Stimulated activated naive B cell treated with anti-CD40 and anti-IgM and Interleukin-4, amounts not matched to agents 10 μg/mL and 1 μg/mL and 100 μg/mL, for 72 hours (primary cell): ENCODE measurements around the gene RTL9.
"Not testable (repeated sequence)": the region's sequence is repeated elsewhere in the genome, so short reads cannot be mapped to it uniquely, and the experiment has no call there.

ENCODE experiments used
- ATAC-seq, 2 donors: fragments of 150-1000 bp; cut with Tn5 transposase; replicated peaks; 2 replicates each; pipeline ENCODE4 v1.10.0; 2021; ENCODE audit warnings: moderate library complexity in 1 of 2
- DNase-seq: peaks from one replicate; pipeline ENCODE4 v3.0.0; 2021
- H3K27ac Mint-ChIP-seq: one replicate; pipeline ENCODE4 v1.8.0; 2022; ENCODE audit warnings: mild to moderate bottlenecking, mixed read lengths
- H3K27me3 Mint-ChIP-seq, 2 donors: one replicate each; pipeline ENCODE4 v1.8.0; 2022; ENCODE audit warnings: mixed read lengths in 2 of 2
- H3K36me3 Mint-ChIP-seq, 2 donors: one replicate each; pipeline ENCODE4 v1.8.0; 2022; ENCODE audit warnings: mixed read lengths in 2 of 2, mild to moderate bottlenecking in 1 of 2
- H3K4me1 Mint-ChIP-seq, 2 donors: one replicate each; pipeline ENCODE4 v1.8.0; 2022; ENCODE audit warnings: mixed read lengths in 2 of 2, mild to moderate bottlenecking in 1 of 2
- H3K4me3 Mint-ChIP-seq, 2 donors: one replicate each; pipeline ENCODE4 v1.8.0; 2022; ENCODE audit warnings: mild to moderate bottlenecking in 2 of 2, mixed read lengths in 2 of 2, moderate library complexity in 1 of 2
- H3K9me3 Mint-ChIP-seq, 2 donors: one replicate each; pipeline ENCODE4 v1.8.0; 2022; ENCODE audit warnings: mixed read lengths in 2 of 2, mild to moderate bottlenecking in 1 of 2

RTL9 gene

DNA sequence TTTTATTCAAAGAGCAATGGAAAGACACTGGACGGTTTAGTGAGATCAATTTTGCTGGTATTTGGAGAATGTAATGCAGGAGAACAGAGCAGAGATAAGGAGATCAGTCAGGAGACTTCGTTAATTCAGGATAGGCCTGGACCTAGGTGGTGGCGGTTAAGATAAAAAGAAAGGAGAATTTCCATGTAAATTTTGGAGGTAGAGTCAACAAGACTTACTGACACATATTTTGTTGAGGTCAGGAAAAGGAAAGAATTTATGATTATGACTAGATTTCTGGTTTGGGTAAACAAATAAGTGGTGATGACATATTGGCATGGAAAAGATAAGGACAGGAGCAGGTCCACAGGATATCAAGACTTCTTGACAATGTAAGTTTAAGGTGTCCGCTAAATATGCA, 31.9 kb upstream of the RTL9 start:
- DNase-seq (no peak), ATAC-seq (no peak)
- peaks cover 0 to 5% of the 10 kb centered on the region in 2 donors for H3K4me1 Mint-ChIP-seq
- peaks cover 2 to 4% of the 10 kb centered on the region in 2 donors for H3K9me3 Mint-ChIP-seq
- no peaks in the 10 kb centered on the region for H3K27me3 Mint-ChIP-seq
- no peaks in the 10 kb centered on the region for H3K36me3 Mint-ChIP-seq
- H3K27ac Mint-ChIP-seq = no peak overlapping the region
- no peak overlapping the region for H3K4me3 Mint-ChIP-seq

GRCh38 chrX:110327336-110327735, 31.3 kb upstream of the RTL9 start:
- no peak overlapping the region for H3K4me3 Mint-ChIP-seq
- H3K27ac Mint-ChIP-seq = no peak overlapping the region
- H3K9me3 Mint-ChIP-seq = peaks cover 2 to 4% of the 10 kb centered on the region in 2 donors
- ATAC-seq = no peak
- no peaks in the 10 kb centered on the region for H3K36me3 Mint-ChIP-seq
- no peaks in the 10 kb centered on the region for H3K27me3 Mint-ChIP-seq
- DNase-seq = no peak
- no peaks in the 10 kb centered on the region for H3K4me1 Mint-ChIP-seq

- not testable (repeated sequence) for H3K9me3 Mint-ChIP-seq, H3K36me3 Mint-ChIP-seq, ATAC-seq
Observed at GRCh38 chrX:110328613-110329012, 30.0 kb upstream of the RTL9 start.

GRCh38 chrX:110331444-110332030, 27.1 kb upstream of the RTL9 start:
- Mint-ChIP-seq H3K4me1 (no peaks in the 10 kb centered on the region), H3K27me3 (no peaks in the 10 kb centered on the region), H3K4me3 (no peak overlapping the region), H3K27ac (no peak overlapping the region), H3K36me3 (no peaks in the 10 kb centered on the region), H3K9me3 (no peaks in the 10 kb centered on the region)
- DNase-seq = no peak
- no peak for ATAC-seq

More at GRCh38 chrX:110328613-110329012, 30.0 kb upstream of the RTL9 start:
- not testable (repeated sequence) for H3K4me3 Mint-ChIP-seq, H3K27me3 Mint-ChIP-seq, H3K27ac Mint-ChIP-seq, H3K4me1 Mint-ChIP-seq, DNase-seq

- H3K36me3 Mint-ChIP-seq, H3K4me3 Mint-ChIP-seq, ATAC-seq, H3K9me3 Mint-ChIP-seq, DNase-seq, H3K4me1 Mint-ChIP-seq, H3K27me3 Mint-ChIP-seq, H3K27ac Mint-ChIP-seq: not testable (repeated sequence)
Observed at GRCh38 chrX:110333458-110333857, 25.2 kb upstream of the RTL9 start.

DNA sequence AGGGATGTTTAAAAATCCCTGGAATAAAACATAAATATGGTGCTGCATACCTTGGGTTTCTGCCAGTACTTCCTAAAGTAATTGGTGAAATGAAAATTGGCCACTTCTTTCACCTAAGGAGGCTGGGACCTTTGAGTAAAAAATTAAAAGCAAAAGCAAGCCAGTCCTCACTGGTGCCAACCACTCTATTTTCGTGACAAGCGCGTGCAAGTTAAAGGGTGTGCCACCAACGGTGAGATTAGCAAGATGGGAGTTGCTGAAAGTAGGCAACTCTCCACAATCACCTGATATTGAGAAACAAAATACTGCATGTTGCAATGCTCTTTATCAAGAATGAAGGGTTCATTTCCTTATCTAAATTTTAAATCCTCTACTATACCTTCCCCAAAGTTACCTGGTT, 19.7 kb upstream of the RTL9 start:
- Mint-ChIP-seq H3K4me3 (no peak overlapping the region), H3K9me3 (no peaks in the 10 kb centered on the region), H3K36me3 (no peaks in the 10 kb centered on the region), H3K4me1 (no peaks in the 10 kb centered on the region), H3K27me3 (no peaks in the 10 kb centered on the region), H3K27ac (no peak overlapping the region)
- ATAC-seq (no peak), DNase-seq (no peak)

DNA sequence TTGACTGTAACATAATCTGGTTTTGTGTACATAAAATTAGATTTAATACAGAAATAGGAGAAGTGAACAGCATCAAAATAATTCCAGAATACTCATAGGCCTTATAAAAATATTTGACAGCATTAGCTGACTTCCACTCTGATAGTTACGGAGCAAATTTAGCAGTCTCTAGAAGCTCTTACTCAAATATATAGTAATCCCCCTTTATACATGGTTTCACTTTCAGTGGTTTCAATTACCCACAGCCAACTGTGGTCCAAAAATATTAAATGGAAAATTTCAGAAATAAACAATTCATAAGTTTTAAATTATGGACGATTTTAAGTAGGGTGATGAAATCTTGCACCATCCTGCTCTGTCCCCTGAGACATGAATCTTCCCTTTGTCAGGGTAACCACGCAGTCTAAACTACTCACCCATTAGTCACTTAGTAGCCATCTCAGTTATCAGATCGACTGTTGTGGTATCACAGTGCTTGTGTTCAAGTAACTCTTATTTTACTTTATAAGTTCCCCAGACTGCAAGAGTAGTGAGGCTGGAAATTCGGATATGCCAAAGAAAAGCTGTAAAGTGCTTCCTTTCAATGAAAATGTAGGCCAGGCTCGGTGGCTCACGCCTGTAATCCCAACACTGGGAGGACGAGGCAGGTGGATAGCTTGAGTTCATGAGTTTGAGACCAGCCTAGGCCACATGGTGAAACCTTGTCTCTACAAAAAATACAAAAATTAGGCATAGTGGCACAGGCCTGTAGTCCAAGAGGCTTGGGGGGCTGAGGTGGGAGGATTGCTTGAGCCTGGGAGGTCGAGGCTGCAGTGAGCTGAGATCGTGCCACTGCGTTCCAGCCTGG, 17.2 kb upstream of the RTL9 start:
- Mint-ChIP-seq H3K27ac (no peak overlapping the region), H3K4me3 (no peak overlapping the region), H3K27me3 (no peaks in the 10 kb centered on the region), H3K4me1 (no peaks in the 10 kb centered on the region), H3K36me3 (no peaks in the 10 kb centered on the region), H3K9me3 (no peaks in the 10 kb centered on the region)
- ATAC-seq (peak; percentile 75 to 91), DNase-seq (no peak)

GRCh38 chrX:110346681-110347080, 12.0 kb upstream of the RTL9 start:
- H3K27ac Mint-ChIP-seq = no peak overlapping the region

GRCh38 chrX:110359273-110359672, 625 bp downstream of the RTL9 start:
- ATAC-seq (no peak), DNase-seq (no peak)
- no peaks in the 10 kb centered on the region for H3K27me3 Mint-ChIP-seq
- no peak overlapping the region for H3K27ac Mint-ChIP-seq
- H3K4me1 Mint-ChIP-seq = no peaks in the 10 kb centered on the region
- H3K9me3 Mint-ChIP-seq = no peaks in the 10 kb centered on the region
- H3K4me3 Mint-ChIP-seq = no peak overlapping the region
- H3K36me3 Mint-ChIP-seq = no peaks in the 10 kb centered on the region

More at GRCh38 chrX:110346681-110347080, 12.0 kb upstream of the RTL9 start:
- H3K27me3 Mint-ChIP-seq = no peaks in the 10 kb centered on the region
- H3K9me3 Mint-ChIP-seq = no peaks in the 10 kb centered on the region
- ATAC-seq = no peak
- H3K36me3 Mint-ChIP-seq = no peaks in the 10 kb centered on the region
- no peak for DNase-seq
- no peaks in the 10 kb centered on the region for H3K4me1 Mint-ChIP-seq
- no peak overlapping the region for H3K4me3 Mint-ChIP-seq

DNA sequence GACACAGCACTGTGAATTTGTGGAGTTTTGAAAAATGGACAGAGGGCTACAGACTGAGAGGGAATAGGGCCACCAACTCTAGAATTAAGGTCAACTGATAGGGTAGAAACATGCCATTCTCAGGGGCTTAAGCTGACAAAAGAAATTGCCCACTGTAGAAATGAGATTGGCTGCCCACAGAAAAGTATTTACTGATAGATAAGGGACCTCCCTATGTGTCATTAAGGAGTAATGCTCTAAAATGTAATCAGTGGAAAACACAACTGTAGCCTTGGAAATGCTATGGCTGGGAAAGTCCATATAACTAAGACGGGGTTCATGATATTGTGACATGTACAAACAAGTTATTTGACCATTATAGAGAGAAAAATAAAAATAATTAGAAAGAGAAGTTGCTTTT, 4.6 kb downstream of the RTL9 start:
- Mint-ChIP-seq H3K27ac (no peak overlapping the region), H3K4me3 (no peak overlapping the region), H3K27me3 (no peaks in the 10 kb centered on the region), H3K4me1 (no peaks in the 10 kb centered on the region), H3K36me3 (no peaks in the 10 kb centered on the region), H3K9me3 (no peaks in the 10 kb centered on the region)
- DNase-seq (no peak), ATAC-seq (no peak)

DNA sequence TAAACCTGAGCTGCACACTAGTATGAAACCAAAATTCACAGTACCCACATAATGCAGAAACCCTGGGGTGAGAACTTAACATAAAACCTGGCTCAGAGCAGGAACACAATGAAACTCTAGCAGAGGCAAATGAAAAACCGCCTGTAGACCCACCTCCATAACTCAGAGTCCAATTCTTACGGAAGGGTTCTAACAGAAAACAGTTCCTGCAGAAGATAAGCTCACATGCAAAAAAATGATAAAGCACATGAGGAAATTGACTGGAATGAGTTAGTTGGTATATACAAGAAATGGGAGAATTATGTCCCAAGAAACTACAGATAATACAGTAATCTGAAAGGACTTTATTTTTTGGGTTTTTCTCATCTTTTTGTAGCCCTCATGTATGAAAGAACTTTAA, 14.7 kb downstream of the RTL9 start:
- no peak overlapping the region for H3K4me3 Mint-ChIP-seq
- no peak overlapping the region for H3K27ac Mint-ChIP-seq
- H3K9me3 Mint-ChIP-seq = peaks cover 0 to 1% of the 10 kb centered on the region in 2 donors
- no peak for ATAC-seq
- H3K36me3 Mint-ChIP-seq = no peaks in the 10 kb centered on the region
- DNase-seq = no peak
- H3K27me3 Mint-ChIP-seq = peaks cover 0 to 3% of the 10 kb centered on the region in 2 donors
- no peaks in the 10 kb centered on the region for H3K4me1 Mint-ChIP-seq

GRCh38 chrX:110374559-110374958, 15.9 kb downstream of the RTL9 start:
- Mint-ChIP-seq H3K4me1 (no peaks in the 10 kb centered on the region), H3K4me3 (no peak overlapping the region), H3K27me3 (peaks cover 6 to 12% of the 10 kb centered on the region in 2 donors), H3K36me3 (no peaks in the 10 kb centered on the region), H3K9me3 (peaks cover 0 to 2% of the 10 kb centered on the region in 2 donors), H3K27ac (no peak overlapping the region)
- DNase-seq = no peak
- no peak for ATAC-seq

- Mint-ChIP-seq H3K9me3 (peaks cover 0 to 2% of the 10 kb centered on the region in 2 donors), H3K27me3 (peaks cover 6 to 16% of the 10 kb centered on the region in 2 donors), H3K27ac (no peak overlapping the region), H3K36me3 (no peaks in the 10 kb centered on the region), H3K4me3 (no peak overlapping the region), H3K4me1 (no peaks in the 10 kb centered on the region)
- ATAC-seq (no peak), DNase-seq (no peak)
Observed at GRCh38 chrX:110381216-110381615, 22.6 kb downstream of the RTL9 start.

DNA sequence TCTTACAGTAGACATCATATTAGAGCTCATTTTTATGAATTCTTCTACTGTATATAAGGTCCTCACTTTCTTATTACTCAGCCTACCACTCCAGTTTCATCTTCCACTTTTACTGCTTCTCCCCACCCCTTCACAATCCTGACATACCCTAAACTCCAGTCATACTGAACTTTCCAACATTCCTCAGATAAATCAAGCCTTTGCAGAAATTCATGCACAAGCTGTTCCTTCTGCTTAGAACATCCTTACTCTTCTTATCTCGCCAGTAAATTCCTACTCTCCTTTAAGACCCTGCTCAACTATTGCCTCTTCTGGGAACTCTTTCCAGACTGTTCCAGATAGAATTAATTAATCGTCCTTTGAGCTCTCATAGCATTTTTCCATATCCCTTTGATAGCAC, 24.8 kb downstream of the RTL9 start:
- Mint-ChIP-seq H3K27ac (no peak overlapping the region), H3K4me3 (no peak overlapping the region), H3K27me3 (peaks cover 11 to 17% of the 10 kb centered on the region in 2 donors), H3K4me1 (no peaks in the 10 kb centered on the region), H3K36me3 (no peaks in the 10 kb centered on the region), H3K9me3 (no peaks in the 10 kb centered on the region)
- no peak for DNase-seq
- no peak for ATAC-seq

GRCh38 chrX:110384490-110384889, 25.8 kb downstream of the RTL9 start:
- H3K9me3 Mint-ChIP-seq = no peaks in the 10 kb centered on the region
- DNase-seq = no peak

More at GRCh38 chrX:110384490-110384889, 25.8 kb downstream of the RTL9 start:
- H3K36me3 Mint-ChIP-seq = no peaks in the 10 kb centered on the region
- no peak overlapping the region for H3K4me3 Mint-ChIP-seq
- H3K27me3 Mint-ChIP-seq = peaks cover 9 to 12% of the 10 kb centered on the region in 2 donors
- H3K27ac Mint-ChIP-seq = no peak overlapping the region
- H3K4me1 Mint-ChIP-seq = no peaks in the 10 kb centered on the region
- ATAC-seq = no peak
